Stomach (tissue), 4 donors: ENCODE data around the gene DIRAS1.
"Not testable (repeated sequence)": the region's sequence is repeated elsewhere in the genome, so short reads cannot be mapped to it uniquely, and the experiment has no call there.

Source experiments
- EP300 ChIP-seq: sonication (generic); formaldehyde crosslinking; IDR thresholded peaks from one replicate; pipeline ENCODE4 v1.6.1; 2017; ENCODE audit warnings: antibody characterized with exemption
- POLR2A ChIP-seq, 4 donors: fragments of 450-650 bp; IDR thresholded peaks; one replicate each; pipeline ENCODE4 v1.6.1; 2016; ENCODE audit warnings: antibody characterized with exemption in 4 of 4, control low read depth in 2 of 4, mild to moderate bottlenecking in 1 of 4, moderate library complexity in 1 of 4
- TF ChIP-seq, protein P1 (sequence below), 7 experiments: fragments of 450-650 bp in 4 of 7; fragments of 200-600 bp in 3 of 7; sonication (generic) in 3 of 7; IDR thresholded peaks; one replicate each; pipeline ENCODE4 v1.5.1; 2016 to 2019; ENCODE audit warnings: antibody characterized with exemption in 7 of 7, control low read depth in 2 of 7, mild to moderate bottlenecking in 1 of 7

DNA sequence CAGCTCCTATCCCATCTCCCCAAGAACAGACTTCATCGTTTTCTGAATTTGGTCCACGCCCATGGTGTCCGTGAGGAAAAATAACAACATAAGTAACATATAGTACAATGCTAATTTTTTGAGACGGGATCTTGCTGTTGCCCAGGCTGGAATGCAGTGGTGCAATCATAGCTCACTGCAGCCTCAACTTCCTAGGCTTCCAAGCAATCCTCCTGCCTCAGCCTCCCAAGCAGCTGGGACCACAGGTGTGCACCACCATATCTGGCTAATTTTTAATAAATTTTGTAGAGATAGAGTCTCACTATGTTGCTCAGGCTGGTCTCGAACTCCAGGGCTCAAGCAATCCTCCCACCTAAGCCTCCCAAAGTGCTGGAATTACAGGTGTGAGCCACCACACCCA lies 42.2 kb downstream of the DIRAS1 start:
- not testable (repeated sequence) for TF ChIP-seq EP300; POLR2A (IDR thresholded peaks at IDR 0.05)
- TF ChIP-seq, protein P1, sequence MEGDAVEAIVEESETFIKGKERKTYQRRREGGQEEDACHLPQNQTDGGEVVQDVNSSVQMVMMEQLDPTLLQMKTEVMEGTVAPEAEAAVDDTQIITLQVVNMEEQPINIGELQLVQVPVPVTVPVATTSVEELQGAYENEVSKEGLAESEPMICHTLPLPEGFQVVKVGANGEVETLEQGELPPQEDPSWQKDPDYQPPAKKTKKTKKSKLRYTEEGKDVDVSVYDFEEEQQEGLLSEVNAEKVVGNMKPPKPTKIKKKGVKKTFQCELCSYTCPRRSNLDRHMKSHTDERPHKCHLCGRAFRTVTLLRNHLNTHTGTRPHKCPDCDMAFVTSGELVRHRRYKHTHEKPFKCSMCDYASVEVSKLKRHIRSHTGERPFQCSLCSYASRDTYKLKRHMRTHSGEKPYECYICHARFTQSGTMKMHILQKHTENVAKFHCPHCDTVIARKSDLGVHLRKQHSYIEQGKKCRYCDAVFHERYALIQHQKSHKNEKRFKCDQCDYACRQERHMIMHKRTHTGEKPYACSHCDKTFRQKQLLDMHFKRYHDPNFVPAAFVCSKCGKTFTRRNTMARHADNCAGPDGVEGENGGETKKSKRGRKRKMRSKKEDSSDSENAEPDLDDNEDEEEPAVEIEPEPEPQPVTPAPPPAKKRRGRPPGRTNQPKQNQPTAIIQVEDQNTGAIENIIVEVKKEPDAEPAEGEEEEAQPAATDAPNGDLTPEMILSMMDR (IDR thresholded peaks at IDR 0.05) = not testable (repeated sequence)
